HepG2 (cell line): Measurements from ENCODE around the gene CPM. TPM values are rescaled to one million over a fixed set of nuclear protein-coding genes. Genes with fewer than 3 reads are reported as not detected.

Source experiments
- ATAC-seq: fragments of 200-7000 bp; cut with Tn5 transposase; 3 replicates; pipeline ENCODE4 v1.9.1; 2020; ENCODE audit warnings: mild to moderate bottlenecking, moderate library complexity
- BruUV-seq: library from RNA; stranded (reverse); fragments of 400-500 nt; replicated peaks from 2 replicates; lab custom pipeline; 2021; lab: Mats Ljungman, UMichigan
- CTCF ChIA-PET: fragments of 300-600 bp; formaldehyde crosslinking; extraction: SDS; loops from one replicate; lab custom pipeline; 2021; ENCODE audit warnings: low total read pairs, inconsistent platforms, low intra/inter-chr PET ratio; lab: Yijun Ruan, JAX
- POLR2A ChIA-PET: fragments of 350-600 bp; sonication (Branson Sonifier 250); formaldehyde crosslinking; loops from one replicate; lab custom pipeline; 2020; ENCODE audit warnings: antibody characterized with exemption, inconsistent platforms; lab: Yijun Ruan, JAX
- DNase-seq: peaks from one replicate; pipeline ENCODE4 v3.0.0-alpha.2; 2015; ENCODE audit warnings: low spot score
- FAIRE-seq: peaks from 3 replicates; lab custom pipeline; 2011; peaks lifted over from hg19 to GRCh38; lab: Jason Lieb, UNC
- H2AFZ ChIP-seq: one replicate; pipeline ENCODE4 v1.6.1; 2011; ENCODE audit warnings: low read length, inconsistent platforms
- H3K27ac ChIP-seq: fragments of 300-600 bp; 3 replicates; pipeline ENCODE4 v1.8.0; 2011; ENCODE audit warnings: mixed run types, mild to moderate bottlenecking, mixed read lengths, low read length, inconsistent platforms; ENCODE audit not compliant: insufficient read depth; ENCODE audit errors: extremely low read length
- H3K27me3 ChIP-seq, 2 experiments: fragments of 200-600 bp in 1 of 2; 2 replicates in 1 of 2; 3 replicates in 1 of 2; pipeline versions ENCODE4 v1.6.0 to v1.8.0; 2011; ENCODE audit warnings: low read length in 2 of 2, mild to moderate bottlenecking in 2 of 2, moderate library complexity in 2 of 2, inconsistent platforms in 1 of 2; ENCODE audit not compliant: insufficient read depth in 2 of 2, control insufficient read depth in 1 of 2
- H3K36me3 ChIP-seq, 2 experiments: fragments of 200-600 bp in 1 of 2; replicated peaks in 1 of 2; 2 replicates in 1 of 2; 3 replicates in 1 of 2; pipeline versions ENCODE4 v1.5.1 to v1.8.0; 2011; ENCODE audit warnings: low read length in 2 of 2, inconsistent platforms in 1 of 2; ENCODE audit not compliant: insufficient read depth in 2 of 2, control insufficient read depth in 1 of 2
- H3K4me1 ChIP-seq: 2 replicates; pipeline ENCODE4 v1.5.1; 2012; ENCODE audit warnings: low read length, inconsistent platforms; ENCODE audit not compliant: insufficient read depth
- H3K4me2 ChIP-seq: 2 replicates; pipeline ENCODE4 v1.6.0; 2011; ENCODE audit warnings: low read depth, low read length, inconsistent platforms
- H3K4me3 ChIP-seq, 3 experiments: fragments of 200-600 bp in 1 of 3; sonication (generic), shearing (Covaris generic) in 1 of 3; replicated peaks in 1 of 3; 2 replicates each; pipeline ENCODE4 v1.5.1; 2011 to 2016; ENCODE audit warnings: low read length in 3 of 3, inconsistent platforms in 2 of 3, low read depth in 2 of 3, mild to moderate bottlenecking in 2 of 3, control low read depth in 1 of 3, mixed read lengths in 1 of 3; ENCODE audit not compliant: insufficient read depth in 1 of 3
- H3K79me2 ChIP-seq: one replicate; pipeline ENCODE4 v1.6.1; 2011; ENCODE audit warnings: low read length, inconsistent platforms; ENCODE audit not compliant: insufficient read depth
- H3K9ac ChIP-seq: 2 replicates; pipeline ENCODE4 v1.6.0; 2011; ENCODE audit warnings: mild to moderate bottlenecking, low read depth, low read length, inconsistent platforms; ENCODE audit not compliant: insufficient read depth
- H3K9me3 ChIP-seq: 2 replicates; pipeline ENCODE4 v1.5.1; 2012; ENCODE audit warnings: mild to moderate bottlenecking, low read length
- H4K20me1 ChIP-seq: 2 replicates; pipeline ENCODE4 v1.6.0; 2011; ENCODE audit warnings: inconsistent platforms, mild to moderate bottlenecking, low read length, moderate library complexity; ENCODE audit not compliant: insufficient read depth
- AHR ChIP-seq: IDR thresholded peaks from 2 replicates; pipeline ENCODE4 v1.6.1; 2018; ENCODE audit warnings: missing genetic modification reagents, missing compliant biosample characterization
- FOXP4 ChIP-seq: sonication (generic); formaldehyde crosslinking; IDR thresholded peaks from 2 replicates; pipeline ENCODE4 v1.4.0; 2020; ENCODE audit warnings: missing genetic modification reagents
- HBP1 ChIP-seq: IDR thresholded peaks from 2 replicates; pipeline ENCODE4 v1.6.1; 2016; ENCODE audit warnings: low read depth, control low read depth
- KDM2A ChIP-seq: sonication (generic); formaldehyde crosslinking; IDR thresholded peaks from 2 replicates; pipeline ENCODE4 v1.4.0; 2020; ENCODE audit warnings: low read depth, missing genetic modification reagents, borderline replicate concordance
- KDM5B ChIP-seq: sonication (generic); formaldehyde crosslinking; IDR thresholded peaks from 2 replicates; pipeline ENCODE4 v1.4.0; 2020; ENCODE audit warnings: missing genetic modification reagents, mild to moderate bottlenecking, borderline replicate concordance
- REST ChIP-seq, 2 experiments: IDR thresholded peaks; 2 replicates each; pipeline ENCODE4 v1.6.1; 2011 to 2012; ENCODE audit warnings: low read length in 2 of 2, borderline replicate concordance in 1 of 2, low read depth in 1 of 2, mild to moderate bottlenecking in 1 of 2, moderate library complexity in 1 of 2
- SIN3B ChIP-seq: fragments of 150-350 bp; IDR thresholded peaks from 2 replicates; pipeline ENCODE4 v1.6.1; 2014; ENCODE audit warnings: low read length
- SMARCC2 ChIP-seq: fragments of 450-650 bp; IDR thresholded peaks from 2 replicates; pipeline ENCODE4 v1.6.1; 2017; ENCODE audit warnings: antibody characterized with exemption, mild to moderate bottlenecking
- TMF1 ChIP-seq: sonication (generic); formaldehyde crosslinking; IDR thresholded peaks from 2 replicates; pipeline ENCODE4 v1.8.1; 2022; ENCODE audit warnings: low read depth, missing genetic modification reagents
- ZBTB44 ChIP-seq: sonication (generic); formaldehyde crosslinking; IDR thresholded peaks from 2 replicates; pipeline ENCODE4 v1.4.0; 2020; ENCODE audit warnings: missing genetic modification reagents
- ZFP36 ChIP-seq: fragments of 150-350 bp; IDR thresholded peaks from 2 replicates; pipeline ENCODE4 v1.6.1; 2018; ENCODE audit warnings: borderline replicate concordance, low read length, low read depth; ENCODE audit not compliant: partially characterized antibody
- ZNF124 ChIP-seq: sonication (generic); formaldehyde crosslinking; IDR thresholded peaks from 2 replicates; pipeline ENCODE4 v1.4.0; 2020; ENCODE audit warnings: missing genetic modification reagents
- ZNF749 ChIP-seq: sonication (generic); formaldehyde crosslinking; IDR thresholded peaks from 2 replicates; pipeline ENCODE4 v1.8.0; 2022; ENCODE audit warnings: mild to moderate bottlenecking, missing genetic modification reagents, moderate library complexity, borderline replicate concordance
- ZNF766 ChIP-seq: sonication (generic); formaldehyde crosslinking; IDR thresholded peaks from 2 replicates; pipeline ENCODE4 v1.5.0; 2020; ENCODE audit warnings: missing genetic modification reagents, borderline replicate concordance
- WGBS: methylation state at CpG from one replicate; pipeline ENCODE4 v1.1.6; 2017; ENCODE audit warnings: low lambda C conversion rate; 5-methylcytosine and 5-hydroxymethylcytosine counted together
- in situ Hi-C: cut with HindIII; loops from 2 replicates; pipeline ENCODE4 v1.10.0; 2017; ENCODE audit warnings: low pct_unique_long_range_greater_than_20kb; ENCODE audit not compliant: extremely low pct_ligation_motif_present
- intact Hi-C: fragments of 100-400 bp; cut with micrococcal nuclease; formaldehyde crosslinking; loops from one replicate; pipeline ENCODE4 v1.10.0; 2022; ENCODE audit not compliant: unreplicated experiment
- polyA plus RNA-seq, 8 experiments: library from polyadenylated mRNA; depleted of rRNA in 3 of 8; stranded (reverse) in 7 of 8; unstranded in 1 of 8; fragments of >200 nt; fragmentation: Illumina TruSeq in 4 of 8; extraction: Trizol in 4 of 8; gene quantifications; 2 replicates each; pipeline versions ENCODE4 v1.2.1 to v1.2.3, GENCODE V29; 2011 to 2016; ENCODE audit warnings: low read depth in 4 of 8, missing spikeins in 1 of 8, mixed read lengths in 1 of 8; ENCODE audit not compliant: insufficient read depth in 1 of 8
- total RNA-seq, 5 experiments: library from RNA; depleted of rRNA; stranded (reverse); fragments of >200 nt; fragmentation: Illumina TruSeq; extraction: Trizol; gene quantifications; 2 replicates each; pipeline ENCODE4 v1.2.3, GENCODE V29; 2016; ENCODE audit warnings: low read depth in 1 of 5

Gene CPM
- total and polyA plus RNA-seq, 2 of the 13 experiments (the other 11 are each of a cell fraction or from before 2014, with no cell fraction given): not detected

- BruUV-seq: no TSS peak
- no peak overlapping the region for H3K4me2 ChIP-seq
- intact Hi-C loops: no loop called here
- no peak for ATAC-seq
- in situ Hi-C loops: no loop called here
- H3K79me2 ChIP-seq: no peaks in the 10 kb centered on the region
- CTCF ChIA-PET: no interaction called here
- no peaks in the 10 kb centered on the region for H4K20me1 ChIP-seq
- no peaks in the 10 kb centered on the region; a peak in 2 of 5 replicates for H3K27me3 ChIP-seq
- no peaks in the 10 kb centered on the region for H3K9me3 ChIP-seq
- FAIRE-seq: no peak
- no peak for DNase-seq
- no peaks in the 10 kb centered on the region for H3K4me1 ChIP-seq
- WGBS: 30% methylated on average over 7 of the region's 7 CpGs
- H3K9ac ChIP-seq: no peak overlapping the region
- H3K4me3 ChIP-seq: no peak overlapping the region
- no peak overlapping the region for H3K27ac ChIP-seq
- no peaks in the 10 kb centered on the region for H3K36me3 ChIP-seq
- no peak overlapping the region for H2AFZ ChIP-seq
- POLR2A ChIA-PET: no interaction called here
- TF ChIP-seq KDM2A (CRISPR knock-in tag) (no peak), KDM5B (no peak), ZBTB44 (CRISPR knock-in tag) (no peak), ZFP36 (no peak), ZNF749 (CRISPR knock-in tag) (no peak), SMARCC2 (no peak), TMF1 (no peak), FOXP4 (CRISPR knock-in tag) (no peak), REST (IDR thresholded peaks at IDR 0.05; ENCODE audit: borderline replicate concordance in 1 of 2, low read depth in 1 of 2, low read length in 2 of 2) (no peak), AHR (CRISPR knock-in tag) (no peak), ZNF766 (CRISPR knock-in tag) (no peak), SIN3B (no peak), ZNF124 (CRISPR knock-in tag) (no peak), HBP1 (no peak)
These were observed 27.0 kb upstream of the CPM start for GRCh38 chr12:68959891-68960464.
